Measurements from ENCODE around the gene ENGASE. TPM values are rescaled to one million over a fixed set of nuclear protein-coding genes. Genes with fewer than 3 reads are reported as not detected.

Gene ENGASE
- total and polyA plus RNA-seq, 2 donors (not counting 1 experiment from before 2014, with no cell fraction given): 3.6 to 14.9 TPM

GRCh38 chr17:79117905-79118487 lies 43.4 kb downstream of the ENGASE start:
- Histone ChIP-seq H3K4me1 (ENCODE audit: control insufficient read depth, extremely low read depth, insufficient read depth, low read length) (no peaks in the 10 kb centered on the region), H2AFZ (ENCODE audit: low read length) (no peak overlapping the region), H3K4me3 (replicated peaks in 1 of 4; ENCODE audit: control extremely low read depth in 1 of 4, insufficient read depth in 1 of 4, low read depth in 3 of 4, low read length in 4 of 4) (no peak overlapping the region), H3K9ac (ENCODE audit: insufficient read depth, low read length) (no peak overlapping the region), H3K79me2 (ENCODE audit: control insufficient read depth, insufficient read depth, low read length) (no peaks in the 10 kb centered on the region), H3K27me3 (ENCODE audit: control insufficient read depth, insufficient read depth, low read length) (peaks cover 5% of the 10 kb centered on the region), H4K20me1 (ENCODE audit: control insufficient read depth, extremely low read depth, insufficient read depth, low read length) (no peaks in the 10 kb centered on the region), H3K36me3 (ENCODE audit: control insufficient read depth, insufficient read depth, low read length) (no peaks in the 10 kb centered on the region), H3K4me2 (ENCODE audit: extremely low read depth, insufficient read depth, low read length) (no peak overlapping the region), H3K27ac (ENCODE audit: insufficient read depth, low read length) (no peak overlapping the region), H3K9me3 (ENCODE audit: control insufficient read depth, insufficient read depth, low read depth, low read length) (no peaks in the 10 kb centered on the region)
- DNase-seq (ENCODE audit: low read depth in 2 of 2): no peak
- TF ChIP-seq EZH2 (IDR thresholded peaks at IDR 0.05; ENCODE audit: low read length, missing control alignments) (no peak), CTCF (conservative IDR thresholded peaks at IDR 0.05 in 1 of 2, IDR thresholded peaks at IDR 0.05 in 1 of 2; ENCODE audit: low read depth in 1 of 2, low read length in 2 of 2) (no peak)

- Histone ChIP-seq H3K79me2 (ENCODE audit: control insufficient read depth, insufficient read depth, low read length) (no peaks in the 10 kb centered on the region), H3K9me3 (ENCODE audit: control insufficient read depth, insufficient read depth, low read depth, low read length) (no peaks in the 10 kb centered on the region), H3K9ac (ENCODE audit: insufficient read depth, low read length) (no peak overlapping the region), H3K27me3 (ENCODE audit: control insufficient read depth, insufficient read depth, low read length) (peaks cover 5% of the 10 kb centered on the region), H2AFZ (ENCODE audit: low read length) (no peak overlapping the region), H3K4me3 (replicated peaks in 1 of 4; ENCODE audit: control extremely low read depth in 1 of 4, insufficient read depth in 1 of 4, low read depth in 3 of 4, low read length in 4 of 4) (no peak overlapping the region), H3K27ac (ENCODE audit: insufficient read depth, low read length) (no peak overlapping the region), H3K4me2 (ENCODE audit: extremely low read depth, insufficient read depth, low read length) (no peak overlapping the region), H3K36me3 (ENCODE audit: control insufficient read depth, insufficient read depth, low read length) (no peaks in the 10 kb centered on the region), H3K4me1 (ENCODE audit: control insufficient read depth, extremely low read depth, insufficient read depth, low read length) (no peaks in the 10 kb centered on the region), H4K20me1 (ENCODE audit: control insufficient read depth, extremely low read depth, insufficient read depth, low read length) (no peaks in the 10 kb centered on the region)
- DNase-seq (ENCODE audit: low read depth in 2 of 2): no peak
- TF ChIP-seq CTCF (conservative IDR thresholded peaks at IDR 0.05 in 1 of 2, IDR thresholded peaks at IDR 0.05 in 1 of 2; ENCODE audit: low read depth in 1 of 2, low read length in 2 of 2): no peak
- TF ChIP-seq EZH2 (IDR thresholded peaks at IDR 0.05; ENCODE audit: low read length, missing control alignments): no peak
Measured at GRCh38 chr17:79118924-79119323, 44.3 kb downstream of the ENGASE start.

- H3K9ac ChIP-seq (ENCODE audit: insufficient read depth, low read length): no peak overlapping the region
- peaks cover 5% of the 10 kb centered on the region for H3K27me3 ChIP-seq (ENCODE audit: control insufficient read depth, insufficient read depth, low read length)
- H3K9me3 ChIP-seq (ENCODE audit: control insufficient read depth, insufficient read depth, low read depth, low read length): no peaks in the 10 kb centered on the region
- H3K4me2 ChIP-seq (ENCODE audit: extremely low read depth, insufficient read depth, low read length): no peak overlapping the region
- H3K79me2 ChIP-seq (ENCODE audit: control insufficient read depth, insufficient read depth, low read length): no peaks in the 10 kb centered on the region
- no peak overlapping the region for H2AFZ ChIP-seq (ENCODE audit: low read length)
- H3K36me3 ChIP-seq (ENCODE audit: control insufficient read depth, insufficient read depth, low read length): no peaks in the 10 kb centered on the region
- H3K27ac ChIP-seq (ENCODE audit: insufficient read depth, low read length): no peak overlapping the region
- no peaks in the 10 kb centered on the region for H4K20me1 ChIP-seq (ENCODE audit: control insufficient read depth, extremely low read depth, insufficient read depth, low read length)
- no peak overlapping the region for H3K4me3 ChIP-seq (replicated peaks in 1 of 4; ENCODE audit: control extremely low read depth in 1 of 4, insufficient read depth in 1 of 4, low read depth in 3 of 4, low read length in 4 of 4)
- TF ChIP-seq EZH2 (IDR thresholded peaks at IDR 0.05; ENCODE audit: low read length, missing control alignments): no peak
- no peak for TF ChIP-seq CTCF (conservative IDR thresholded peaks at IDR 0.05 in 1 of 2, IDR thresholded peaks at IDR 0.05 in 1 of 2; ENCODE audit: low read depth in 1 of 2, low read length in 2 of 2)
- DNase-seq (ENCODE audit: low read depth in 2 of 2): no peak
- H3K4me1 ChIP-seq (ENCODE audit: control insufficient read depth, extremely low read depth, insufficient read depth, low read length): no peaks in the 10 kb centered on the region
Measured at GRCh38 chr17:79120259-79120658, 45.6 kb downstream of the ENGASE start.
